GM12801 (cell line): Measurements from ENCODE around the gene TIMP2.

Experiments
- TF ChIP-seq, protein P1 (sequence below): IDR thresholded peaks from one replicate; pipeline ENCODE4 v1.5.1; 2011; ENCODE audit warnings: control low read depth; ENCODE audit not compliant: insufficient read length; ENCODE audit errors: extremely low read depth

The TIMP2 gene

DNA sequence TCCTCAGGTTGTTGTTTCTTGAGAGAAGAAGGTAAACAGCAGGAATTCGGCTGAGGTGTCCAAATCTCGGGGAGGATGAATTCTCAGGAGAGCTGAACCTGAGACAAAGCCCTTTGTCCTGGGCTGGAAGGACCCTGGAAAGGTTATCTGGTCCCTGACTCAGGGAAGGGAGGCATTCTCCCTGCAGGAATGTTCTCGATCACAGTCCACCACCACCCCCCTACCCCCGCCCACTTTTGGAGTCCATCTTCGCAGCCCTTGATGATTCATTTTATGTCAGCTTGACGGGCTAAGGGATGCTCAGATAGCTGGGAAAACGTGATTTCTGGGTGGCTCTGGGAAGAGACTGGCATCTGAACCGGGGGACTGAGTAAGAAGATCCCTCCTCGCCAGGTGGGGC is 20.8 kb downstream of the TIMP2 start:
- TF ChIP-seq, protein P1, sequence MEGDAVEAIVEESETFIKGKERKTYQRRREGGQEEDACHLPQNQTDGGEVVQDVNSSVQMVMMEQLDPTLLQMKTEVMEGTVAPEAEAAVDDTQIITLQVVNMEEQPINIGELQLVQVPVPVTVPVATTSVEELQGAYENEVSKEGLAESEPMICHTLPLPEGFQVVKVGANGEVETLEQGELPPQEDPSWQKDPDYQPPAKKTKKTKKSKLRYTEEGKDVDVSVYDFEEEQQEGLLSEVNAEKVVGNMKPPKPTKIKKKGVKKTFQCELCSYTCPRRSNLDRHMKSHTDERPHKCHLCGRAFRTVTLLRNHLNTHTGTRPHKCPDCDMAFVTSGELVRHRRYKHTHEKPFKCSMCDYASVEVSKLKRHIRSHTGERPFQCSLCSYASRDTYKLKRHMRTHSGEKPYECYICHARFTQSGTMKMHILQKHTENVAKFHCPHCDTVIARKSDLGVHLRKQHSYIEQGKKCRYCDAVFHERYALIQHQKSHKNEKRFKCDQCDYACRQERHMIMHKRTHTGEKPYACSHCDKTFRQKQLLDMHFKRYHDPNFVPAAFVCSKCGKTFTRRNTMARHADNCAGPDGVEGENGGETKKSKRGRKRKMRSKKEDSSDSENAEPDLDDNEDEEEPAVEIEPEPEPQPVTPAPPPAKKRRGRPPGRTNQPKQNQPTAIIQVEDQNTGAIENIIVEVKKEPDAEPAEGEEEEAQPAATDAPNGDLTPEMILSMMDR: no peak

GRCh38 chr17:78903101-78903779 is 21.9 kb downstream of the TIMP2 start, which contains the start of gene CEP295NL:
Gene CEP295NL (minus strand): TSS chr17:78903201. CDS start chr17:78901828, 1,373 bp downstream.
- TF ChIP-seq, protein P1: no peak

GRCh38 chr17:78901806-78902205 is 23.4 kb downstream of the TIMP2 start:
- TF ChIP-seq, protein P1: no peak

GRCh38 chr17:78900816-78901215 is 24.4 kb downstream of the TIMP2 start:
- TF ChIP-seq, protein P1: no peak

DNA sequence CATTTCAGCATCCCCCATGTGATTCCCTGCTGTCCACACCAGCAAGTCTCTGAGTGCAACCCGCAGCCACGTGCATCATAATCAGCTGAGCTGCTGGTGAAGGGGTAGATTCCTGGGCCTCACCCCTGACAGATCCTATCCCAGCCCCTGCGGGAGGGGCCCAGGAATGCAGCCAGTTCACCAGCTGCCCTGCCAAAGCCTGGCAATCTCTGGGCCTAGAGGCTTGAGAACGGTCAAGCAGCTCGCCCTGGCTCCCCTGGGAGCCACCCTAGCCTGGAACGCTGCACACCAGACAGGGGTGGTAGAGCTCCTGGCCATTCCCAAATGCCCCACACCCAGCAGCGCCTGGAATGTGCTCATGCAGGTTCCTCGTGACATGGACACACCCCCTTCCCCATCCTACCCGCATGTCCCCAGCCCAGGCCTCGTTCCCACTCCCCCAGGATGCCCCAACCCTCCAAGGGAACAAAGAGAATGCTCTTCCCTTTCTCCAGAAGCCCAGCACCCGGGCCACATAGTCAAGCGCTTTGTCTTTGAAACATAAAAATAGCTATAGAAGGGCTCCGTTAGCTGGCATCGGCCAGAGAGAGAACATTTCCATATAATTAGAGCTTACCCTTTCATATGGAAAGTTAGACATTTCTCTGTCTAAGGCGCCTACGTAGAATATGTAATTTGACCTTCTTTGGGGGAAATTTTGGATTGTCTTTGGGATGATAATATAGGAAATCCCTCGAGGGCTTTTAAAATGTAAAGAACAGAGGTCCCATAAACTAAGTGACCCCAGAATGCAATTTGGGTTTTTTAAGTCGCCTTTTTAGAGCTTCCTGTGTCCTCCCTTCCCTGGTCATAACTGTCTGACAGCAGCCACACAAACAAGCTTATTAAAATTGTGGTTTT is 25.6 kb downstream of the TIMP2 start:
- TF ChIP-seq, protein P1: no peak

DNA sequence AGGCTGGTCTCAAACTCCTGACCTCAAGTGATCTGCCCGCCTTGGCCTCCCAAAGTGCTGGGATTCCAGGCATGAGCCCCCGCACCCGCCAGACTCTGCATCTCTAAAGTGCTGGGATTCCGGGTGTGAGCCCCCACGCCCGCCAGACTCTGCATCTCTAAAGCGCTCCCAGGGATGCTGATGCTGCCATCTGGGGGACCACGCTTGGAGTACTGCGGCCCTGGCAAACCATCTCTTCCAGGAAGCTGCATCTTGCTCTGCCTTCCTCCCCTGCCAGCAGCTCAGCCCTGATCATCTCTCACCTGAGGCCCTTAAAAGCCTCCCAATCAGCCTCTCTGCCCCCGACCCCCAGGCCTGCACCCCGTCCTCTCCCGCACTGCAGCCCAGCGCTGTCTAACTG is 26.2 kb downstream of the TIMP2 start:
- TF ChIP-seq, protein P1: no peak

DNA sequence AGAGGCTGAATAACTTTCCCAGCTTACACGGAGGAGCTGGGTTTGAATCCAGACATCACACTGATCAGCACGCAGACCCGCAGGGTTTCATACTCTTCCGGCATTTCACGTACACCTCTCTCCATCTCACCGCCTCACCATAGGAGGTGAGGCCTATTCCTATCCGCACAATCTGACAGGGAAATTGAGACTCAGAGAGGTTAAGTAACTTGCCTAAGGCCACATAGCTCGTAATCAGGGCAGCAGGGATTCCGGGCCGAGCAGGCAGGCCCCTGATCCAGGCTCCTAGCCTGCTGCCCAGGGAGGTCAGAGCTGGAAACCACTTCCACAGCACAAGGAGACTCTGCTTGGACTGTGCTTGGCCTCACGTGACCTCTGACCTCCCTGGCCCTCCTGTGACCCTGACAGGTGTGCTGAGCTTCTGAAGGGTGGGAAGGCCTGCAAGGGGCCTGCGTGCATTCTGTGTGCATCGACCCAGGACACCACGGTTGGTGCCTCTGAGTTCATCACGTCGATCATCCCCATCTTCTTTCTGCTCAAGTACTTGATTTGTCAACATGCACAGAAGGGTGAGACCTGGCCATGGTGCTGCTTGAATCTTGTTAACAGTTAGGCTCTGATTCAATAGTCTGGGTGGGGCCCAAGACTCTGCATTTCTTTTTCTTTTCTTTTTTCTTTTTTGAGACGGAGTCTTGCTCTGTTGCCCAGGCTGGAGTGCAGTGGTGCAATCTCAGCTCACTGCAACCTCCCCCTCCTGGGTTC is 26.9 kb downstream of the TIMP2 start:
- TF ChIP-seq, protein P1: no peak
